Measurements from ENCODE around the gene HS2ST1.

The HS2ST1 gene

GRCh38 chr1:87156124-87156523 lies 241.7 kb downstream of the HS2ST1 start:
- no peak for DNase-seq (ENCODE audit: low spot score)
- in situ Hi-C loops (cut with MboI; ENCODE audit: low sequenced_read_pairs, unreplicated experiment), result no loop called here
- TF ChIP-seq CTCF (IDR thresholded peaks at IDR 0.05; ENCODE audit: borderline replicate concordance, control extremely low read depth, extremely low read depth, insufficient read depth, missing control alignments), result no peak

DNA sequence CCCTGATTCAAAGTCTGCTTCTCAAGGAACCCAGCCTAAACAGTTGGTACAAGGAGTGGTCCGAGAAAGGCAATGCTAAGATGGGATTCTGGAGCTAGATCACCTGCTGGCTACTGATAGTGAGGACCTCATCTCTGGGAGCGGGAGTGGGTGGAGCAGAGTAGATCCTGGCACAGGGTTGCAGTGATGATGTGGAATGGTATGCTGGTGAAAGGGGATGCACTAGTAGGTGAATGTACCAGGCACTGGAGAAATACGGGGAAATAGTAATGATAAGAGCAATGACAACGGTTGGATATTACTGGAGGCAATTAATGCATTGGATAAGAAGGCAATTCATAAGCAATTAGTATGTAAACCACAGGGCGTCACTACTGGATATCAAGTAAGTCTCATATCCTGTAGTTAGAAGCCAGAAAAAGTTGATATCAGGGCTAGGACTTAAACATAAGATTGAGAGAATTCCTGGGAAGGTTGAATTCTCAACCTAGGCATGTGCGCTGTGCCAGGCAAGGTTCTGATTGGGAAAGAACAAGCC lies 245.0 kb downstream of the HS2ST1 start:
- no peak for DNase-seq (ENCODE audit: low spot score)
- in situ Hi-C loops (cut with MboI; ENCODE audit: low sequenced_read_pairs, unreplicated experiment), result no loop called here
- no peak for TF ChIP-seq CTCF (IDR thresholded peaks at IDR 0.05; ENCODE audit: borderline replicate concordance, control extremely low read depth, extremely low read depth, insufficient read depth, missing control alignments)
